ENCODE data around the gene HMCN1. TPM values are rescaled to one million over a fixed set of nuclear protein-coding genes. Genes with fewer than 3 reads are reported as not detected.

The HMCN1 gene
- polyA plus RNA-seq, 1 experiment: 20.9 TPM

DNA sequence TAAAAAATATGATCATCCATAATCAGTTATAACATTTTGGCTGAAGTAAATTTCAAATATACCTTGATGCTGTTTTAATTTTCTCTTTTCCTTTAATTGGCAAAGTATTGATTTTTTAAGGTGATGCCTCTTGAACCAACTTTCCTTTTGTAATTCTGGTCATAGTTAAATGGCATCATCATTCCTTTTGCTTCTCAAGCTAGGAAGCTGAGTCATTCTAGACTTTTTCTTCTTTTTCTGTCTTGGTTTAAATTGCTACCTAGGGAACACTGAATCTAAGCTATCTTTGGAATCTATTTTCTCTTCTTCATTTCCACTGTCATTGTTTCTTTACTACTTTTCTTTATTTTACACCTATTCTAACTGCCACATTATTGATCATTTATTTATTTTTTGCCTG is 162.7 kb downstream of the HMCN1 start:
- DNase-seq (ENCODE audit: low read depth, low spot score): no peak
- Histone ChIP-seq H3K27ac (ENCODE audit: low read depth, low read length) (no peak overlapping the region), H3K27me3 (ENCODE audit: control insufficient read depth, insufficient read depth, low read length) (no peaks in the 10 kb centered on the region), H3K4me3 (ENCODE audit: low read depth, low read length) (no peak overlapping the region), H3K9me3 (ENCODE audit: control insufficient read depth, insufficient read depth, low read length) (no peaks in the 10 kb centered on the region)
- CTCF ChIA-PET: no interaction called here
- POLR2A ChIA-PET: no interaction called here
- TF ChIP-seq CTCF (IDR thresholded peaks at IDR 0.05; ENCODE audit: low read depth, low read length): no peak

- ChIA-PET CTCF (interaction anchor here (0.5 kb wide), 1 partner anchor 8 kb away, joined by 3 read pairs; no protein-coding TSS in a partner anchor), POLR2A (no interaction called here)
- Histone ChIP-seq H3K4me3 (ENCODE audit: low read depth, low read length) (no peak overlapping the region), H3K27me3 (ENCODE audit: control insufficient read depth, insufficient read depth, low read length) (no peaks in the 10 kb centered on the region), H3K27ac (ENCODE audit: low read depth, low read length) (no peak overlapping the region), H3K9me3 (ENCODE audit: control insufficient read depth, insufficient read depth, low read length) (no peaks in the 10 kb centered on the region)
- no peak for DNase-seq (ENCODE audit: low read depth, low spot score)
- no peak for TF ChIP-seq CTCF (IDR thresholded peaks at IDR 0.05; ENCODE audit: low read depth, low read length)
These were observed 172.0 kb downstream of the HMCN1 start for GRCh38 chr1:185906186-185906585.

GRCh38 chr1:185907246-185907645 is 173.1 kb downstream of the HMCN1 start:
- Histone ChIP-seq H3K27ac (ENCODE audit: low read depth, low read length) (no peak overlapping the region), H3K27me3 (ENCODE audit: control insufficient read depth, insufficient read depth, low read length) (no peaks in the 10 kb centered on the region), H3K9me3 (ENCODE audit: control insufficient read depth, insufficient read depth, low read length) (no peaks in the 10 kb centered on the region), H3K4me3 (ENCODE audit: low read depth, low read length) (no peak overlapping the region)
- ChIA-PET CTCF (no interaction called here), POLR2A (no interaction called here)
- DNase-seq (ENCODE audit: low read depth, low spot score): no peak
- no peak for TF ChIP-seq CTCF (IDR thresholded peaks at IDR 0.05; ENCODE audit: low read depth, low read length)

DNA sequence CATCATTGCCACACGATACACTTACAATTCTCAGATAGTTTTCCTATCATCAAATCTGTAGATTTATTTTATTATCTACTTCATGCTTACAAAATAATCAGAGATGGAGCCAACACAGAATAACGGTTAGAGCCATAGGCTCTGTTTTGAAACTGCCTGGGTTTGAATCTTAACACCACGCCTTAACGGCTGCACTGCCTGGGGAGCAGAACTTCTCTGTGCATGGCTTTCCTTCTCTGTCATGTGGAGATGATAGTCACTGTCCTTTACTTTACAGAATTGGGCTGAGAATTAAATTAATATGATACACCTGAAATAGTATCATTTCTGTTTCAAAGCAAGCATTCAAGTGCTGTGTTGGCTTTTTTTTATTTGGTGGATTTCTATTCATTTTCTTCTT is 177.8 kb downstream of the HMCN1 start:
- Histone ChIP-seq H3K4me3 (ENCODE audit: low read depth, low read length) (no peak overlapping the region), H3K27me3 (ENCODE audit: control insufficient read depth, insufficient read depth, low read length) (no peaks in the 10 kb centered on the region), H3K9me3 (ENCODE audit: control insufficient read depth, insufficient read depth, low read length) (no peaks in the 10 kb centered on the region), H3K27ac (ENCODE audit: low read depth, low read length) (no peak overlapping the region)
- POLR2A ChIA-PET: no interaction called here
- DNase-seq (ENCODE audit: low read depth, low spot score): no peak
- TF ChIP-seq CTCF (IDR thresholded peaks at IDR 0.05; ENCODE audit: low read depth, low read length): no peak
- CTCF ChIA-PET: no interaction called here

- ChIA-PET POLR2A (no interaction called here), CTCF (no interaction called here)
- no peak for DNase-seq (ENCODE audit: low read depth, low spot score)
- Histone ChIP-seq H3K27ac (ENCODE audit: low read depth, low read length) (no peak overlapping the region), H3K27me3 (ENCODE audit: control insufficient read depth, insufficient read depth, low read length) (no peaks in the 10 kb centered on the region), H3K4me3 (ENCODE audit: low read depth, low read length) (no peak overlapping the region), H3K9me3 (ENCODE audit: control insufficient read depth, insufficient read depth, low read length) (no peaks in the 10 kb centered on the region)
- no peak for TF ChIP-seq CTCF (IDR thresholded peaks at IDR 0.05; ENCODE audit: low read depth, low read length)
These were observed 178.3 kb downstream of the HMCN1 start for GRCh38 chr1:185912504-185912903.
